Right renal pelvis (tissue), 4 donors: ENCODE data around the gene SPIN4. TPM values are rescaled to one million over a fixed set of nuclear protein-coding genes. Genes with fewer than 3 reads are reported as not detected.
"Not testable (repeated sequence)": the region's sequence is repeated elsewhere in the genome, so short reads cannot be mapped to it uniquely, and the experiment has no call there.

Experiments used
- DNase-seq, 4 donors: peaks; one replicate each; pipeline ENCODE4 v3.0.0-alpha.2; 2013; ENCODE audit warnings: low read depth in 4 of 4, low spot score in 3 of 4, missing footprints in 1 of 4
- polyA plus RNA-seq, 4 donors: library from polyadenylated mRNA; unstranded; fragments of 120-200 nt; gene quantifications; one replicate each; pipeline ENCODE4 v1.2.1, GENCODE V29; 2013; ENCODE audit not compliant: insufficient read length in 4 of 4

SPIN4 gene
- polyA plus RNA-seq, result 10 to 100 TPM; 23.0 to 29.5 (median 28.3) TPM

- peak; percentile 58 to 77 (median 68) for DNase-seq
These were observed at the start of gene SPIN4 for GRCh38 chrX:63350941-63351616. Gene SPIN4 (minus strand): TSS chrX:63351332. CDS start chrX:63350819, 513 bp downstream.

- no peak for DNase-seq
These were observed 49.2 kb upstream of the SPIN4 start for GRCh38 chrX:63400340-63400739.

GRCh38 chrX:63394872-63395271 lies 43.7 kb upstream of the SPIN4 start:
- DNase-seq, result no peak

- not testable (repeated sequence) for DNase-seq
These were observed 42.0 kb upstream of the SPIN4 start for GRCh38 chrX:63393094-63393493.

GRCh38 chrX:63387411-63387810 lies 36.3 kb upstream of the SPIN4 start:
- no peak for DNase-seq

GRCh38 chrX:63384263-63384662 lies 33.1 kb upstream of the SPIN4 start:
- DNase-seq, result not testable (repeated sequence)

GRCh38 chrX:63373012-63373411 lies 21.9 kb upstream of the SPIN4 start:
- not testable (repeated sequence) for DNase-seq

- DNase-seq, result not testable (repeated sequence)
These were observed 16.6 kb upstream of the SPIN4 start for GRCh38 chrX:63367699-63368098.

- DNase-seq, result no peak
These were observed 12.7 kb upstream of the SPIN4 start for GRCh38 chrX:63363788-63364187.

- no peak for DNase-seq
These were observed 10.4 kb upstream of the SPIN4 start for GRCh38 chrX:63361494-63361893.

- DNase-seq, result no peak
These were observed 3.4 kb upstream of the SPIN4 start for GRCh38 chrX:63354484-63354883.

- peak in 1 of 4 donors; percentile 18 for DNase-seq
These were observed 661 bp downstream of the SPIN4 start for GRCh38 chrX:63350465-63350877.

GRCh38 chrX:63349307-63349706 lies 1.8 kb downstream of the SPIN4 start:
- DNase-seq, result no peak

- DNase-seq, result no peak
These were observed 20.5 kb downstream of the SPIN4 start for GRCh38 chrX:63330681-63331080.

- DNase-seq, result no peak
These were observed 23.3 kb downstream of the SPIN4 start for GRCh38 chrX:63327788-63328187.

GRCh38 chrX:63299596-63299995 lies 51.5 kb downstream of the SPIN4 start:
- no peak for DNase-seq
